Measurements from ENCODE around the gene NBPF4.

DNA sequence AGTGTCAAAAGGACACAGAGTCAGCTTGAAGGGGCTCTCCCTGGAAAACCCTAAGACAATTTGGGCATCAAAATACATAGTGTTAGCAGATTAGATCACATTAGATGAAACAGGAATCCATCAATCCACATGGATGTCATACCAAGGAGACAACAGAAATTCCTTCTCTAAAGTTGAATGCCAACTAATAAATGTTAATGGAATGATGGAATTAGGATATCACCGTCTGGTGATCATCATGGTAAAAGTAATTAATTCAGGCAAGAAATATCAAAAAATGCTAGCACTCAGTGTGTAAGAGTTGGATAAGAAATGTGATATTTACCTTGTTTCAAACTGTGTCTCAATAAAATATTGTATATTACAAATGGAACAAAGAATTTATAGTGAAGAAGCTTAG lies 32.9 kb downstream of the NBPF4 start:
- TF ChIP-seq CTCF (IDR thresholded peaks at IDR 0.05) (no peak), POLR2A (IDR thresholded peaks at IDR 0.05) (no peak)
